OCI-LY1 (cell line): Measurements from ENCODE around the gene AKAP8L.

Experiments
- CTCF ChIP-seq: fragments of 200-600 bp; sonication (generic), shearing (Covaris generic); IDR thresholded peaks from 2 replicates; pipeline ENCODE4 v1.5.1; 2017; ENCODE audit warnings: mild to moderate bottlenecking, antibody characterized with exemption, low read length, moderate library complexity, mixed read lengths
- EZH2 ChIP-seq: fragments of 200-600 bp; sonication (generic), shearing (Covaris generic); IDR thresholded peaks from 2 replicates; pipeline ENCODE4 v1.8.0; 2017; ENCODE audit warnings: borderline replicate concordance, mixed run types, mild to moderate bottlenecking, antibody characterized with exemption, low read length, moderate library complexity, mixed read lengths

DNA sequence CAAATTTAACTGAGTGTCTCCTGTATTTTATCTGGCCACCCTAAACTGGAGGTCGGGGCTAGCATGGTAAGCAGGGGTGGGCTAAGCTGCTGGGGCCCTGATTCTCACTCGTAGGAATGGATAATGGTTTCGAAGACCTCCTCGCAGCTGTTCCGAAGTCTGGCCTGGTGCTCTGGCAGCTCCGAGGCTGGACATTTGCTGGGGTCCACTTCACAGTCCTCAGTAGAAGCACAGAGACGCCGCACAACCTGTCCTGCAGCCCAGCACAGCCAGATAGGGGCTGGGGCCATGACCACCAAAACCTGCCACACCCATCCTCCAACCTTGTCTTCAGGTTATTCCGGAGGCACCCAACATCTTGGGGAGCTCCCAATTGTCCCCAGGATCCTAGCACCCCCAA is 37.2 kb upstream of the AKAP8L start:
- TF ChIP-seq EZH2: no peak
- no peak for TF ChIP-seq CTCF
